Natural killer cell (primary cell): ENCODE measurements around the gene PER2. TPM values are rescaled to one million over a fixed set of nuclear protein-coding genes. Genes with fewer than 3 reads are reported as not detected.
"Not testable (repeated sequence)": the region's sequence is repeated elsewhere in the genome, so short reads cannot be mapped to it uniquely, and the experiment has no call there.

Experiments used
- ATAC-seq, 3 donors: fragments of 150-1000 bp in 2 of 3; fragments of 200-7000 bp in 1 of 3; cut with Tn5 transposase; 1 replicate in 1 of 3; 2 replicates in 2 of 3; pipeline ENCODE4 v1.10.0; 2021; ENCODE audit warnings: mild to moderate bottlenecking in 2 of 3, moderate library complexity in 2 of 3
- DNase-seq, 2 donors: peaks; one replicate each; pipeline versions ENCODE4 v3.0.0 to v3.0.0-alpha.2; 2013 to 2021; ENCODE audit warnings: mixed read lengths in 1 of 2
- H3K27ac ChIP-seq: one replicate; pipeline ENCODE4 v1.5.1; 2013; ENCODE audit warnings: mild to moderate bottlenecking, low read length
- H3K27me3 ChIP-seq: one replicate; pipeline ENCODE4 v1.6.1; 2013; ENCODE audit warnings: low read length; ENCODE audit not compliant: control insufficient read depth, insufficient read depth
- H3K36me3 ChIP-seq: one replicate; pipeline ENCODE4 v1.6.1; 2013; ENCODE audit warnings: low read length; ENCODE audit not compliant: control insufficient read depth, insufficient read depth
- H3K4me1 ChIP-seq: one replicate; pipeline ENCODE4 v1.6.1; 2013; ENCODE audit warnings: low read length; ENCODE audit not compliant: control insufficient read depth, insufficient read depth
- H3K4me3 ChIP-seq: one replicate; pipeline ENCODE4 v1.5.1; 2013; ENCODE audit warnings: low read length
- H3K9me3 ChIP-seq: one replicate; pipeline ENCODE4 v1.6.1; 2013; ENCODE audit warnings: low read length; ENCODE audit not compliant: control insufficient read depth, insufficient read depth
- H3K27ac Mint-ChIP-seq, 2 donors: one replicate each; pipeline ENCODE4 v1.8.0; 2022; ENCODE audit warnings: mild to moderate bottlenecking in 2 of 2, mixed read lengths in 2 of 2, moderate library complexity in 1 of 2
- H3K27me3 Mint-ChIP-seq, 2 donors: one replicate each; pipeline ENCODE4 v1.8.0; 2022; ENCODE audit warnings: low read depth in 2 of 2, mixed read lengths in 2 of 2
- H3K36me3 Mint-ChIP-seq: one replicate; pipeline ENCODE4 v1.8.0; 2022; ENCODE audit warnings: mixed read lengths
- H3K4me1 Mint-ChIP-seq, 2 donors: one replicate each; pipeline ENCODE4 v1.8.0; 2022; ENCODE audit warnings: mixed read lengths in 2 of 2
- H3K4me3 Mint-ChIP-seq: one replicate; pipeline ENCODE4 v1.8.0; 2022; ENCODE audit warnings: mild to moderate bottlenecking, moderate library complexity, mixed read lengths
- H3K9me3 Mint-ChIP-seq, 2 donors: one replicate each; pipeline ENCODE4 v1.8.0; 2022; ENCODE audit warnings: mixed read lengths in 2 of 2
- CTCF ChIP-seq: fragments of 200-600 bp; IDR thresholded peaks from one replicate; pipeline ENCODE4 v1.8.0; 2022; ENCODE audit warnings: antibody characterized with exemption
- WGBS: methylation state at CpG from one replicate; pipeline ENCODE4 v1.1.7; 2013; ENCODE audit warnings: missing lambda C conversion rate; ENCODE audit not compliant: insufficient coverage; 5-methylcytosine and 5-hydroxymethylcytosine counted together
- intact Hi-C: fragments of 100-400 bp; cut with micrococcal nuclease; formaldehyde crosslinking; loops from one replicate; pipeline ENCODE4 v1.14.2; 2022
- total RNA-seq, 4 donors: library from RNA; stranded (reverse); fragments of 120-200 nt in 1 of 4; gene quantifications; one replicate each; pipeline versions ENCODE4 v1.2.3 to v1.2.4, GENCODE V29; 2013 to 2022

PER2 gene
- total RNA-seq, 3 donors from 2014 or later (not counting 1 experiment from before 2014, with no cell fraction given), result 26.3 to 32.9 (median 32.6) TPM

GRCh38 chr2:238336151-238336550, 47.7 kb upstream of the PER2 start:
- no peaks in the 10 kb centered on the region for H3K27me3 ChIP-seq
- ATAC-seq (no peak), DNase-seq (no peak)
- Mint-ChIP-seq H3K4me1 (peaks cover 0 to 11% of the 10 kb centered on the region in 2 donors), H3K36me3 (no peaks in the 10 kb centered on the region), H3K4me3 (no peak overlapping the region), H3K27ac (no peak overlapping the region), H3K27me3 (no peaks in the 10 kb centered on the region), H3K9me3 (no peaks in the 10 kb centered on the region)
- peaks cover 5% of the 10 kb centered on the region for H3K4me1 ChIP-seq
- H3K9me3 ChIP-seq, result no peaks in the 10 kb centered on the region
- intact Hi-C loops, result no loop called here
- no peaks in the 10 kb centered on the region for H3K36me3 ChIP-seq
- H3K27ac ChIP-seq, result no peak overlapping the region
- TF ChIP-seq CTCF, result no peak
- H3K4me3 ChIP-seq, result no peak overlapping the region
- WGBS, result 97% methylated on average over 2 of the region's 2 CpGs

GRCh38 chr2:238335591-238335990, 47.2 kb upstream of the PER2 start:
- H3K27ac ChIP-seq, intact Hi-C loops, H3K4me3 ChIP-seq, H3K36me3 ChIP-seq, H3K9me3 ChIP-seq, H3K9me3 Mint-ChIP-seq, H3K27me3 ChIP-seq, H3K27ac Mint-ChIP-seq, H3K4me1 ChIP-seq, H3K27me3 Mint-ChIP-seq, DNase-seq, ATAC-seq, H3K36me3 Mint-ChIP-seq, H3K4me3 Mint-ChIP-seq: not testable (repeated sequence)
- WGBS, result 100% methylated on average over 5 of the region's 8 CpGs
- peaks cover 0 to 11% of the 10 kb centered on the region in 2 donors for H3K4me1 Mint-ChIP-seq

GRCh38 chr2:238334885-238335284, 46.5 kb upstream of the PER2 start:
- Mint-ChIP-seq H3K4me3 (no peak overlapping the region), H3K4me1 (peaks cover 0 to 11% of the 10 kb centered on the region in 2 donors)
- H3K9me3 ChIP-seq, result no peaks in the 10 kb centered on the region

GRCh38 chr2:238331916-238332315, 43.5 kb upstream of the PER2 start:
- H3K36me3 Mint-ChIP-seq, result no peaks in the 10 kb centered on the region
- peaks cover 0 to 2% of the 10 kb centered on the region in 2 donors for H3K4me1 Mint-ChIP-seq
- Histone ChIP-seq H3K27ac (no peak overlapping the region), H3K4me3 (no peak overlapping the region), H3K9me3 (no peaks in the 10 kb centered on the region), H3K27me3 (no peaks in the 10 kb centered on the region), H3K36me3 (peaks cover 10% of the 10 kb centered on the region), H3K4me1 (no peaks in the 10 kb centered on the region)
- ATAC-seq (no peak), DNase-seq (no peak)
- WGBS, result 91% methylated on average over 2 of the region's 5 CpGs
- TF ChIP-seq CTCF, result no peak
- no peaks in the 10 kb centered on the region for H3K9me3 Mint-ChIP-seq
- H3K27ac Mint-ChIP-seq, result no peak overlapping the region
- no peak overlapping the region for H3K4me3 Mint-ChIP-seq
- intact Hi-C loops, result no loop called here
- no peaks in the 10 kb centered on the region for H3K27me3 Mint-ChIP-seq

More at GRCh38 chr2:238334885-238335284, 46.5 kb upstream of the PER2 start:
- Histone ChIP-seq H3K36me3 (no peaks in the 10 kb centered on the region), H3K27ac (no peak overlapping the region), H3K27me3 (no peaks in the 10 kb centered on the region), H3K4me1 (peaks cover 5% of the 10 kb centered on the region), H3K4me3 (no peak overlapping the region)
- DNase-seq, result no peak
- Mint-ChIP-seq H3K27ac (no peak overlapping the region), H3K36me3 (no peaks in the 10 kb centered on the region), H3K27me3 (no peaks in the 10 kb centered on the region), H3K9me3 (no peaks in the 10 kb centered on the region)
- WGBS, result 91% methylated on average over 6 of the region's 6 CpGs
- ATAC-seq, result no peak
- intact Hi-C loops, result no loop called here
- TF ChIP-seq CTCF, result no peak
